CD8-positive, alpha-beta memory T cell (primary cell): ENCODE results near the gene MORF4L1. TPM values are rescaled to one million over a fixed set of nuclear protein-coding genes. Genes with fewer than 3 reads are reported as not detected.

ENCODE experiments used
- CTCF ChIA-PET: fragments of 350-600 bp; sonication (Branson Sonifier 250); formaldehyde crosslinking; loops from one replicate; lab custom pipeline; 2021; ENCODE audit warnings: antibody characterized with exemption; lab: Charles Lee
- POLR2A ChIA-PET: fragments of 350-600 bp; sonication (Branson Sonifier 250); formaldehyde crosslinking; loops from one replicate; lab custom pipeline; 2021; ENCODE audit warnings: antibody characterized with exemption; lab: Charles Lee
- DNase-seq, 5 donors: peaks; one replicate each; pipeline versions ENCODE4 v3.0.0 to v3.0.0-alpha.2; 2020 to 2022; ENCODE audit warnings: mixed read lengths in 1 of 5
- H3K27ac ChIP-seq: one replicate; pipeline ENCODE4 v1.7.0; 2013; ENCODE audit warnings: low read depth, mild to moderate bottlenecking, low read length, moderate library complexity
- H3K27me3 ChIP-seq: 2 replicates; pipeline ENCODE4 v1.7.0; 2013; ENCODE audit warnings: low read length, mild to moderate bottlenecking; ENCODE audit not compliant: insufficient read depth, poor library complexity, severe bottlenecking
- H3K36me3 ChIP-seq: 2 replicates; pipeline ENCODE4 v1.7.0; 2013; ENCODE audit warnings: mild to moderate bottlenecking, low read length, moderate library complexity; ENCODE audit not compliant: insufficient read depth
- H3K4me1 ChIP-seq: 2 replicates; pipeline ENCODE4 v1.7.0; 2013; ENCODE audit warnings: mild to moderate bottlenecking, low read length, moderate library complexity; ENCODE audit not compliant: insufficient read depth
- H3K4me3 ChIP-seq: 2 replicates; pipeline ENCODE4 v1.7.0; 2013; ENCODE audit warnings: mild to moderate bottlenecking, low read length
- H3K9me3 ChIP-seq: 2 replicates; pipeline ENCODE4 v1.7.0; 2013; ENCODE audit warnings: mild to moderate bottlenecking, low read length
- H3K27ac Mint-ChIP-seq, 8 donors: one replicate each; pipeline ENCODE4 v1.8.0; 2020 to 2021; ENCODE audit warnings: mixed read lengths in 8 of 8, mild to moderate bottlenecking in 6 of 8, inconsistent platforms in 3 of 8, moderate library complexity in 3 of 8
- H3K27me3 Mint-ChIP-seq, 2 donors: one replicate each; pipeline ENCODE4 v1.8.0; 2020 to 2021; ENCODE audit warnings: mixed read lengths in 2 of 2, mild to moderate bottlenecking in 1 of 2, moderate library complexity in 1 of 2
- H3K36me3 Mint-ChIP-seq, 3 donors: one replicate each; pipeline ENCODE4 v1.8.0; 2020 to 2021; ENCODE audit warnings: mixed read lengths in 3 of 3, inconsistent platforms in 1 of 3, mild to moderate bottlenecking in 1 of 3
- H3K4me1 Mint-ChIP-seq, 3 donors: one replicate each; pipeline ENCODE4 v1.8.0; 2020 to 2021; ENCODE audit warnings: mixed read lengths in 3 of 3, inconsistent platforms in 1 of 3, mild to moderate bottlenecking in 1 of 3
- H3K4me3 Mint-ChIP-seq, 7 donors: one replicate each; pipeline ENCODE4 v1.8.0; 2020 to 2021; ENCODE audit warnings: mixed read lengths in 7 of 7, mild to moderate bottlenecking in 6 of 7, moderate library complexity in 4 of 7, inconsistent platforms in 2 of 7
- H3K9me3 Mint-ChIP-seq, 5 donors: one replicate each; pipeline ENCODE4 v1.8.0; 2020 to 2022; ENCODE audit warnings: mixed read lengths in 5 of 5, mild to moderate bottlenecking in 3 of 5, moderate library complexity in 2 of 5, inconsistent platforms in 1 of 5
- polyA plus RNA-seq: library from polyadenylated mRNA; unstranded; fragments of 300-500 nt; fragmentation: Illumina TruSeq; gene quantifications from one replicate; pipeline ENCODE4 v1.2.3, GENCODE V29; 2021
- total RNA-seq, 2 experiments: library from RNA; stranded (reverse); gene quantifications; one replicate each; pipeline ENCODE4 v1.2.3, GENCODE V29; 2021

MORF4L1 gene
- total and polyA plus RNA-seq, 3 experiments from 2014 or later = 243 to 272 (median 269) TPM

DNA sequence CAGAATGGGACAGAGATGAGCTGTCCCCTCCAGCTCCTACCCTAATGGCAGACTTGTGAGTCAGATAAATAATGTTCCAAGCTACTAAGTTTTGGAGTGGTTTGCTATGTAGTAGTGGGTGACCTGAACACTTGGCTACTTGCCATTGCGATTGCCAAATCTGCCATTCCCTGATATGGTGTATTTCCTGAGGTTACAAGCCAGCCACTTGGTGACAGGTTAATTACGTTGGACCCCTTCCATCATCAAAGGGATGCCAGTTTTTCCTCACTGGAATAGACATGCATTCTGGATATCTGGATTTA lies 33.6 kb downstream of the MORF4L1 start:
- H3K36me3 ChIP-seq = peaks cover 59% of the 10 kb centered on the region
- no peaks in the 10 kb centered on the region for H3K27me3 Mint-ChIP-seq
- peaks cover 20 to 86% (median 28%) of the 10 kb centered on the region in 3 donors for H3K36me3 Mint-ChIP-seq
- no peaks in the 10 kb centered on the region for H3K27me3 ChIP-seq
- no peaks in the 10 kb centered on the region for H3K9me3 ChIP-seq
- no peak overlapping the region for H3K4me3 ChIP-seq
- H3K9me3 Mint-ChIP-seq = no peaks in the 10 kb centered on the region
- peak overlapping the region in 1 of 7 donors; percentile 27 for H3K4me3 Mint-ChIP-seq
- no peak overlapping the region for H3K27ac Mint-ChIP-seq
- POLR2A ChIA-PET = no interaction called here
- no peak for DNase-seq
- peaks cover 25 to 32% (median 29%) of the 10 kb centered on the region in 3 donors for H3K4me1 Mint-ChIP-seq
- no peak overlapping the region for H3K27ac ChIP-seq
- no peaks in the 10 kb centered on the region for H3K4me1 ChIP-seq
- CTCF ChIA-PET = interaction anchor here (0.8 kb wide), 1 partner anchor 14 kb away, joined by 3 read pairs; no protein-coding TSS in a partner anchor

DNA sequence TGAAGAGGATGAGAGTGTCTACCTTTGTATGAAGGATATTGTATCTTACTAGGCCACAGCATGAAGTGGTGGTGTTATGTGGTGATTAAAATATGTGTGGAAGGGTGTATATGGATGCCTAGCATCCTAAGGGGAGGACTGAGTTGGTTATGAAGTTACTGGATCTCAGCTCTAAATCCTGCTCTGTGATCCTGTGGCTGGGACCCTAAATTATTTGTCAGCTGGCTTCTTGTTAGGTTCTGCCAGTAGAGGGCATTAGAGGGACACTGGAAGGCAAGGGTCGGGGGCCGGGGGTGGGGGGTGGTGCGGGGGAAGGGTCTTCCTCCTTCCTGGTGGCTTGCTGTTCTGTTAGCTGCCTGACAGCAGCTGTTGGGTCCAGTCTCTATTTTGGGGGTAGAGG lies 34.9 kb downstream of the MORF4L1 start:
- no peaks in the 10 kb centered on the region for H3K4me1 ChIP-seq
- no peaks in the 10 kb centered on the region for H3K27me3 Mint-ChIP-seq
- no peak overlapping the region for H3K27ac ChIP-seq
- peaks cover 55% of the 10 kb centered on the region for H3K36me3 ChIP-seq
- H3K27me3 ChIP-seq = no peaks in the 10 kb centered on the region
- ChIA-PET POLR2A (no interaction called here), CTCF (no interaction called here)
- peak overlapping the region; percentile 14 to 89 (median 32) for H3K27ac Mint-ChIP-seq
- no peak overlapping the region for H3K4me3 ChIP-seq
- no peak for DNase-seq
- no peaks in the 10 kb centered on the region for H3K9me3 Mint-ChIP-seq
- peaks cover 29 to 36% (median 34%) of the 10 kb centered on the region in 3 donors for H3K4me1 Mint-ChIP-seq
- no peak overlapping the region for H3K4me3 Mint-ChIP-seq
- peaks cover 15 to 86% (median 24%) of the 10 kb centered on the region in 3 donors for H3K36me3 Mint-ChIP-seq
- H3K9me3 ChIP-seq = no peaks in the 10 kb centered on the region

DNA sequence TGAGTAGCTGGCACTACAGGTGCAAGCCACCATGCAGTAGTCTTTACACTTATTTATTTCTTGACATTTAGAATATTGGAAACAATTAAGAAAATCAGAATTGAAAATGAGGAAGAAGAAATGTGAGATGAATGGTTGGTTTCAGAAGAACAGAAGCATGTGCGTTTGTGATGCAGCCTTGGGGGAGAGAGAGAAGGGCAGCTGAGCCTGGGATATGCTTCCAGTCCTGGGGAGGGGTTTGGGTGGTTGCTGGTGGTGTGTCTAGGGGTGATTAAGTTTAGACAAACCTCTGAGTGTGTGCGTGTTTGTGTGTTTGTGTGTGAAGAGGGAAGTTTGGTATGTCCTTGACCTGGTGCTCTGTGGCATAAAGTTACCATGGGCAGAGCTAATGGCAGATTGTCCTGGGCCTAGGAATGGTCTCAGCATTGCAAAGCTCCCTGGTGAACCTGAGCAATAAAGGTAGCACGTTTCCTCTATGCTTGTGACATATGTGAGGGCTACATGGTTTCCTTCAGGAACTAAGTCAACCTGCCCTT lies 36.5 kb downstream of the MORF4L1 start:
- H3K27me3 Mint-ChIP-seq = no peaks in the 10 kb centered on the region
- ChIA-PET POLR2A (no interaction called here), CTCF (no interaction called here)
- no peaks in the 10 kb centered on the region for H3K9me3 ChIP-seq
- peak overlapping the region in 3 of 8 donors; percentile 5 to 59 (median 27) for H3K27ac Mint-ChIP-seq
- H3K4me3 ChIP-seq = no peak overlapping the region
- DNase-seq = no peak
- peaks cover 53% of the 10 kb centered on the region for H3K36me3 ChIP-seq
- H3K4me3 Mint-ChIP-seq = no peak overlapping the region
- H3K9me3 Mint-ChIP-seq = no peaks in the 10 kb centered on the region
- peaks cover 31 to 34% (median 33%) of the 10 kb centered on the region in 3 donors for H3K4me1 Mint-ChIP-seq
- H3K36me3 Mint-ChIP-seq = peaks cover 15 to 88% (median 23%) of the 10 kb centered on the region in 3 donors
- no peak overlapping the region for H3K27ac ChIP-seq
- H3K4me1 ChIP-seq = no peaks in the 10 kb centered on the region
- no peaks in the 10 kb centered on the region for H3K27me3 ChIP-seq

DNA sequence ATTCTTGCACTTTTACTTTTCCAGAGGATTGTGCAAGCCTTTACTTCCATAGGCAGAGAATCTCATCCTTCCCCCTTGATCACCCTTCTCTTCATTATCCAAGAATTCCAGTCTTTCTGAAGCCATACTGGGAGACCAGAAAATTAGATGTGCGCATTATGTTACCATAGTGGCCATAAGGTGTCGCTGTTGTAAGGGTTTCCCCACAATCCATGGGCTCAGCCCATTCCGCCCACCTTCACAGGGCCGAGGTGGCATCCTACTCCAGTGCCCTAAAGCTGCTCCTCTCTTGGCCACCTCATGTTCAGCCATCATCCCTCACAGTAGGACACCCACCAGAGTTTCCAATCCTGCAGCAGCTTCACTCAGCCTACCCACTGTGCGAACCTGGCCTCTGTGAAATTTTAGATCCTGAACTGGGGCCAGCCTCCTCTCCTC lies 37.1 kb downstream of the MORF4L1 start:
- peaks cover 31 to 36% (median 31%) of the 10 kb centered on the region in 3 donors for H3K4me1 Mint-ChIP-seq
- H3K36me3 ChIP-seq = peaks cover 48% of the 10 kb centered on the region

DNA sequence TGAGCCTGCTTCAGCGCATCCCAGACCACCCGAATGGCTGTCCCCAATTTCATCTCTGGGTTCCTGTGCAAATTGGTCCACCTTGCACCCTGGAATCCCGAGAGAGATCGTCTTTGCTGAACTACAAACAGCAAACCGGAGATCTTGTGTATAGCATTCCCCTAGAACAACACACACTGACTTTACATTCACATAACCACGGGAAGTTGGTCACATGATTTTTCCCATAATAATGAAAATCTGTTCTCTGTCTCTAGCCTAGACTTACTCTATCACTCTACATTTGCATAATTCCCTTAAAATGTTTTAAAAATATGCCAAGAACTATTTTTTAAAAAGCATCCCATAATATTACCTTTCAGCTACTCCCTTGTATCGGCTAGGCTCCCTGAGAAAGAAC lies 37.6 kb downstream of the MORF4L1 start:
- ChIA-PET CTCF (no interaction called here), POLR2A (no interaction called here)
- Mint-ChIP-seq H3K27ac (peak overlapping the region in 4 of 8 donors; percentile 42 to 89 (median 60)), H3K27me3 (no peaks in the 10 kb centered on the region), H3K9me3 (no peaks in the 10 kb centered on the region), H3K4me1 (peaks cover 29 to 36% (median 31%) of the 10 kb centered on the region in 3 donors), H3K4me3 (no peak overlapping the region), H3K36me3 (peaks cover 9 to 88% (median 19%) of the 10 kb centered on the region in 3 donors)
- no peaks in the 10 kb centered on the region for H3K27me3 ChIP-seq
- H3K36me3 ChIP-seq = peaks cover 47% of the 10 kb centered on the region
- H3K27ac ChIP-seq = no peak overlapping the region
- no peaks in the 10 kb centered on the region for H3K4me1 ChIP-seq
- no peak for DNase-seq
- no peaks in the 10 kb centered on the region for H3K9me3 ChIP-seq
- no peak overlapping the region for H3K4me3 ChIP-seq

More for the DNA sequence above, 37.1 kb downstream of the MORF4L1 start:
- H3K27ac Mint-ChIP-seq = peak overlapping the region in 5 of 8 donors; percentile 27 to 89 (median 59)
- Histone ChIP-seq H3K4me3 (no peak overlapping the region), H3K9me3 (no peaks in the 10 kb centered on the region), H3K27ac (no peak overlapping the region), H3K4me1 (no peaks in the 10 kb centered on the region), H3K27me3 (no peaks in the 10 kb centered on the region)
- peak in 1 of 5 donors; percentile 16 for DNase-seq
- H3K9me3 Mint-ChIP-seq = no peaks in the 10 kb centered on the region
- H3K4me3 Mint-ChIP-seq = peak overlapping the region in 1 of 7 donors; percentile 9
- ChIA-PET CTCF (no interaction called here), POLR2A (no interaction called here)
- H3K36me3 Mint-ChIP-seq = peaks cover 11 to 87% (median 22%) of the 10 kb centered on the region in 3 donors
- no peaks in the 10 kb centered on the region for H3K27me3 Mint-ChIP-seq

DNA sequence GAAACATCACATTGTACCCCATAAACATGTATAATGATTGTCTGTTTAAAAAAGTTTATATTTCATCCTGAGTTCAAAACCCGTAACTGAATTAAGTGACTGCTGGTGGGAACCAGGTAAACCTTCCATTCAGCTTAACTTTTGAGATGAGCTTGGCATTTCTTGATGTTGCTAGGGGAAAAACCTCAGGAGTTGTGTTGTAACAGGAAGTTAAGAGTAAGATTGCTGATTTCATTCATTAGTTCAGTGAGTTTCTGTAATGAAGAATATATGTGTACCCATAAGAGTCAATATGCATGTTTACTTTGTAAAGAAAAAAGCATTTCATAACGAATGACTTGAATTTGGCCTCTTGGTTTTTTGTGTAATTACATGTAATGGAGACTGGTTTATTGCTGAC lies 39.6 kb downstream of the MORF4L1 start:
- H3K4me1 Mint-ChIP-seq = peaks cover 31 to 38% (median 37%) of the 10 kb centered on the region in 3 donors
- DNase-seq = no peak
- Histone ChIP-seq H3K4me3 (no peak overlapping the region), H3K27me3 (no peaks in the 10 kb centered on the region), H3K4me1 (no peaks in the 10 kb centered on the region), H3K27ac (no peak overlapping the region), H3K9me3 (no peaks in the 10 kb centered on the region), H3K36me3 (peaks cover 32% of the 10 kb centered on the region)
- no peaks in the 10 kb centered on the region for H3K27me3 Mint-ChIP-seq
- CTCF ChIA-PET = no interaction called here
- no peak overlapping the region for H3K4me3 Mint-ChIP-seq
- POLR2A ChIA-PET = no interaction called here
- peaks cover 2 to 82% (median 19%) of the 10 kb centered on the region in 3 donors for H3K36me3 Mint-ChIP-seq
- H3K9me3 Mint-ChIP-seq = no peaks in the 10 kb centered on the region
- H3K27ac Mint-ChIP-seq = peak overlapping the region in 3 of 8 donors; percentile 0 to 37 (median 24)

DNA sequence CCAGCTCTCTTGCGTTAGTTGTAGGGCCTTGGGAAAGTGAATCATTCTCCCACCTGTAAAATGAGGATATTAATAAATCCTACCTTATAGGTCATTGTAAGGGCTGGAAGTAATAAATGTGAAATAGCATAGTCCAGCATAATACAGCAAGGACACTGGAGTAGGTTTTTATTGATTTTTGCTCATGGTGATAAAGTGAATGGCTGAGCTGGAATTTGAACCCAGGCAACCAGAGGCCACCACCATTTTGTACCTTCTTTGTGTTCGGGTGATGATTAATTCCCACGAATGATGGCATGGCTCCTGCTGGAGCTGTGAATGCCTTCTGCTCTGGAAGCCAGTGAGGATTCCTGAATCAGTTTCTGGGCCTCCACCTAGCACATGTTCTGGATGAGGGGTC lies 40.3 kb downstream of the MORF4L1 start:
- no peak overlapping the region for H3K27ac ChIP-seq
- H3K27ac Mint-ChIP-seq = peak overlapping the region in 2 of 8 donors; percentile 0 to 6
- no peak overlapping the region for H3K4me3 Mint-ChIP-seq
- peaks cover 0 to 80% (median 17%) of the 10 kb centered on the region in 3 donors for H3K36me3 Mint-ChIP-seq
- H3K4me1 Mint-ChIP-seq = peaks cover 26 to 38% (median 37%) of the 10 kb centered on the region in 3 donors
- DNase-seq = no peak
- no peaks in the 10 kb centered on the region for H3K9me3 Mint-ChIP-seq
- ChIA-PET POLR2A (no interaction called here), CTCF (no interaction called here)
- no peak overlapping the region for H3K4me3 ChIP-seq
- H3K27me3 ChIP-seq = no peaks in the 10 kb centered on the region
- H3K36me3 ChIP-seq = peaks cover 30% of the 10 kb centered on the region
- no peaks in the 10 kb centered on the region for H3K9me3 ChIP-seq
- no peaks in the 10 kb centered on the region for H3K4me1 ChIP-seq
- H3K27me3 Mint-ChIP-seq = no peaks in the 10 kb centered on the region

DNA sequence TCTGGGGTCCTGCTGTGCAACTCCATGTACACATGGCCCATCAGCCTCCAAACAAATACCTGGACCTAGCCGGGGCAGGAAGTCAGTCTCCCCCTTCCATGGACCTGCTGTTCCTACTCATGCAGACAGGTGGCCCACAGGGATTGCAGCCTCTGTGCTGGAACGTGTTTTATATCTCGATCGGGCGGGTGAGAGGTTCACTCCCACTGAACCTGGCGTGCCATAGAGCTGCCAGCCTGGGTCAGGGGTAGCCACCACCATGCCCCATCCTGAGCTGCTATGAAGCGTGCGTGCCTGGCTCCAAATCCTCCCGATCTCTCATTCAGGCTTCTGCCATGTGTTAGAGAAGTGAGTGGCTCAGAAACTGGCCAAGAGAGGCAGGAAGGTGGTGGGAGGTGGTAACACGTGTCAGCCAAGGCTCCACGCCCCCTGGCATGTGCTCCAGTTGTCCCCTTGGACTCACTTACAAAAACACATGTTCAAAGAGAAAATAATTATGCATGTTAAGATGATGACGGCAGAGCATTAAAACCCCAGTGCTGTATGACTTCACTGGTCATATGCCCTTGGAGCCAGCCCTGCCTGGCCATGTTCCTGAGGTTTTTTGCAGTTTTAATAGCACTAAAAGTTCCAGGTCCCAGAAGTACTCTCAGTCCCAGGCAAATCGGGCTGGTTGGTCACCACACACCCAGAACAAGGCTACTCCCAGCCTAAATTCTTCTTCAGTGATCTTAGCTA lies 41.5 kb downstream of the MORF4L1 start:
- CTCF ChIA-PET = no interaction called here
- H3K36me3 ChIP-seq = peaks cover 30% of the 10 kb centered on the region
- POLR2A ChIA-PET = no interaction called here

More for the DNA sequence above, 41.5 kb downstream of the MORF4L1 start:
- Histone ChIP-seq H3K27ac (no peak overlapping the region), H3K27me3 (no peaks in the 10 kb centered on the region), H3K4me3 (no peak overlapping the region), H3K4me1 (no peaks in the 10 kb centered on the region), H3K9me3 (no peaks in the 10 kb centered on the region)
- H3K4me1 Mint-ChIP-seq = peaks cover 22 to 34% (median 31%) of the 10 kb centered on the region in 3 donors
- H3K4me3 Mint-ChIP-seq = no peak overlapping the region
- H3K9me3 Mint-ChIP-seq = no peaks in the 10 kb centered on the region
- H3K36me3 Mint-ChIP-seq = peaks cover 0 to 80% (median 16%) of the 10 kb centered on the region in 3 donors
- H3K27me3 Mint-ChIP-seq = no peaks in the 10 kb centered on the region
- peak overlapping the region in 2 of 8 donors; percentile 73 to 77 for H3K27ac Mint-ChIP-seq
- no peak for DNase-seq
